Upper lobe of right lung (tissue), 1 donor: ENCODE data around the gene IFITM10. TPM values are rescaled to one million over a fixed set of nuclear protein-coding genes. Genes with fewer than 3 reads are reported as not detected.

ENCODE experiments used
- ATAC-seq: fragments of 200-7000 bp; cut with Tn5 transposase; one replicate; pipeline ENCODE4 v1.9.1; 2020; ENCODE audit warnings: mild to moderate bottlenecking, moderate library complexity
- DNase-seq: peaks from one replicate; pipeline ENCODE4 v3.0.0-alpha.2; 2020
- H3K27ac ChIP-seq: fragments of 200-600 bp; one replicate; pipeline ENCODE4 v1.8.0; 2022
- H3K27me3 ChIP-seq: fragments of 200-600 bp; one replicate; pipeline ENCODE4 v1.8.0; 2022; ENCODE audit warnings: mild to moderate bottlenecking
- H3K36me3 ChIP-seq: fragments of 200-600 bp; one replicate; pipeline ENCODE4 v1.8.0; 2022
- H3K4me1 ChIP-seq: fragments of 200-600 bp; one replicate; pipeline ENCODE4 v1.8.0; 2022
- H3K4me3 ChIP-seq: fragments of 200-600 bp; one replicate; pipeline ENCODE4 v1.8.0; 2022; ENCODE audit warnings: mild to moderate bottlenecking
- H3K9me3 ChIP-seq: fragments of 200-600 bp; one replicate; pipeline ENCODE4 v1.8.0; 2022
- CTCF ChIP-seq: fragments of 200-600 bp; IDR thresholded peaks from one replicate; pipeline ENCODE4 v1.8.0; 2022; ENCODE audit warnings: antibody characterized with exemption
- intact Hi-C: fragments of 100-400 bp; cut with DNase I; formaldehyde crosslinking; loops from one replicate; pipeline ENCODE4 v1.11.0; 2022
- total RNA-seq: library from RNA; stranded (reverse); fragmentation: NEBNext Ultra II Directional; extraction: Animal tissue kit (Norgen Biotek cat#: 25700); gene quantifications from one replicate; pipeline ENCODE4 v1.2.1, GENCODE V29; 2021
- donor health status: DM: no; HTN: yes; CAD: no; lungs with severe emphysema.

Gene IFITM10
- total RNA-seq, 1 donor from 2014 or later = 7.9 TPM

GRCh38 chr11:1755692-1756561 is 5.5 kb upstream of the IFITM10 start:
- peak; percentile 76 for DNase-seq
- TF ChIP-seq CTCF = no peak
- ATAC-seq = peak; percentile 1
- no peak overlapping the region for H3K4me3 ChIP-seq
- H3K27ac ChIP-seq = peak overlapping the region; percentile 91
- H3K36me3 ChIP-seq = peaks cover 85% of the 10 kb centered on the region
- H3K27me3 ChIP-seq = no peaks in the 10 kb centered on the region
- intact Hi-C loops = no loop called here
- peaks cover 42% of the 10 kb centered on the region for H3K4me1 ChIP-seq
- H3K9me3 ChIP-seq = no peaks in the 10 kb centered on the region

GRCh38 chr11:1755344-1755691 is 4.9 kb upstream of the IFITM10 start:
- ATAC-seq = no peak
- H3K27ac ChIP-seq = no peak overlapping the region
- no peak overlapping the region for H3K4me3 ChIP-seq

GRCh38 chr11:1754376-1755150 is 4.2 kb upstream of the IFITM10 start:
- Histone ChIP-seq H3K36me3 (peaks cover 72% of the 10 kb centered on the region), H3K27ac (no peak overlapping the region), H3K9me3 (no peaks in the 10 kb centered on the region), H3K27me3 (no peaks in the 10 kb centered on the region), H3K4me3 (no peak overlapping the region), H3K4me1 (peaks cover 28% of the 10 kb centered on the region)
- intact Hi-C loops = no loop called here
- ATAC-seq = no peak
- TF ChIP-seq CTCF = no peak
- DNase-seq = peak; percentile 53

More at GRCh38 chr11:1755344-1755691, 4.9 kb upstream of the IFITM10 start:
- no peak for DNase-seq
- no peak for TF ChIP-seq CTCF
- intact Hi-C loops = no loop called here
- peaks cover 79% of the 10 kb centered on the region for H3K36me3 ChIP-seq
- no peaks in the 10 kb centered on the region for H3K27me3 ChIP-seq
- H3K9me3 ChIP-seq = no peaks in the 10 kb centered on the region
- H3K4me1 ChIP-seq = peaks cover 36% of the 10 kb centered on the region

GRCh38 chr11:1753929-1754305 is 3.5 kb upstream of the IFITM10 start:
- ATAC-seq (no peak), DNase-seq (peak; percentile 55)
- Histone ChIP-seq H3K4me3 (no peak overlapping the region), H3K4me1 (peaks cover 23% of the 10 kb centered on the region), H3K9me3 (no peaks in the 10 kb centered on the region), H3K27ac (no peak overlapping the region), H3K27me3 (peaks cover 2% of the 10 kb centered on the region), H3K36me3 (peaks cover 65% of the 10 kb centered on the region)
- TF ChIP-seq CTCF = no peak
- intact Hi-C loops = no loop called here

GRCh38 chr11:1753229-1753928 is 3.0 kb upstream of the IFITM10 start:
- H3K36me3 ChIP-seq = peaks cover 60% of the 10 kb centered on the region
- peaks cover 23% of the 10 kb centered on the region for H3K4me1 ChIP-seq
- H3K27ac ChIP-seq = no peak overlapping the region
- H3K27me3 ChIP-seq = peaks cover 8% of the 10 kb centered on the region
- no peak for TF ChIP-seq CTCF
- H3K4me3 ChIP-seq = no peak overlapping the region
- DNase-seq = peak; percentile 53
- no peak for ATAC-seq
- H3K9me3 ChIP-seq = no peaks in the 10 kb centered on the region
- intact Hi-C loops = no loop called here
